GM12872 (cell line): ENCODE data around the gene CCDC158.

Experiments used
- TF ChIP-seq, protein P1 (sequence below): IDR thresholded peaks from 3 replicates; pipeline ENCODE4 v1.5.1; 2011; ENCODE audit warnings: low read depth, mild to moderate bottlenecking, low read length, moderate library complexity; ENCODE audit not compliant: insufficient read depth

CCDC158 gene

DNA sequence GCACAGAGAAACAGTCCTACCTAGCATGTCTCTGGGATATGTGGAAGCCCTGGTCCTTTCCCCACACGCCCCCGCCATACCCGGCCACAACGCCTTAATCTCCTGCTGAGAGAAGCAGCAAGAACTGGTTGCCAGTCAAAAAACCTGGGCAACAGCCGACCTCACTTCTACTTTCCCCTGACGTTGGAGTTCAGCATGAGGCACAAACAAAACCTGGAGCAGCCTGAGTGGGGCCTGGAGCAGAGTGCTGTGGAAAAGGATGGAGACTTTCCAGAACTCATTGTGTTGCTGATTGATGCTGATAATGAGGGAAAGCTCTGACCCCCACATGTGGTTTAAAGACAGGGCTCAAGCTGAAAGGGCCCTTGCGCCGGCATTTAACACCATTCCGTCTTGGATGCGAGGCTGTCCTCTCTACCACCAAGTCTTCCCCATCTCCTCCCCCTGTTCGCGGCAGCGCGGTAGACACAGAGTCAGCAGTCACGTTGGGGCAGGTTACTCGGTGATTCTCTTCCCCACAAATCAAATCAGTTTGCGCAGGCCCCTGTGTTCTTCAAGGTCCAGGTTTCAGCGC lies 666 bp downstream of the CCDC158 start:
- TF ChIP-seq, protein P1, sequence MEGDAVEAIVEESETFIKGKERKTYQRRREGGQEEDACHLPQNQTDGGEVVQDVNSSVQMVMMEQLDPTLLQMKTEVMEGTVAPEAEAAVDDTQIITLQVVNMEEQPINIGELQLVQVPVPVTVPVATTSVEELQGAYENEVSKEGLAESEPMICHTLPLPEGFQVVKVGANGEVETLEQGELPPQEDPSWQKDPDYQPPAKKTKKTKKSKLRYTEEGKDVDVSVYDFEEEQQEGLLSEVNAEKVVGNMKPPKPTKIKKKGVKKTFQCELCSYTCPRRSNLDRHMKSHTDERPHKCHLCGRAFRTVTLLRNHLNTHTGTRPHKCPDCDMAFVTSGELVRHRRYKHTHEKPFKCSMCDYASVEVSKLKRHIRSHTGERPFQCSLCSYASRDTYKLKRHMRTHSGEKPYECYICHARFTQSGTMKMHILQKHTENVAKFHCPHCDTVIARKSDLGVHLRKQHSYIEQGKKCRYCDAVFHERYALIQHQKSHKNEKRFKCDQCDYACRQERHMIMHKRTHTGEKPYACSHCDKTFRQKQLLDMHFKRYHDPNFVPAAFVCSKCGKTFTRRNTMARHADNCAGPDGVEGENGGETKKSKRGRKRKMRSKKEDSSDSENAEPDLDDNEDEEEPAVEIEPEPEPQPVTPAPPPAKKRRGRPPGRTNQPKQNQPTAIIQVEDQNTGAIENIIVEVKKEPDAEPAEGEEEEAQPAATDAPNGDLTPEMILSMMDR, result no peak

DNA sequence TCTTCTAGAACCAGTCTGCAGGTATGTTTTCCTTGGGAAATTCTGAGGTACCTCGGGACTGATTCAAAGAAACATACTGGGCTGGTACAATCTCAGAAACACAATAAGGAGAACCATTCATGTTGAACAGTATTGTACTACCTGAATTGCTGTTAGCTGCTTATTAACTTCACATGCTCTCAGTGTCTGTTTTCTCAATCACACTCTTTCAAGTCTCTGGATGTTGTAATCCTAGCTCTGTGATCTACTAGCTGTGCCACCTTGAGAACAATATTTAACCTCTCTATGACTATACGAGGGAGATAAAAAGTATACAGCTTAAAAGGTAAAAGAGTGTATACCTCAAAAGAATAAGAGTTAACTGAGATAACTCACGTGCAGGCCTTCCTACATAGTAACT lies 10.3 kb downstream of the CCDC158 start:
- TF ChIP-seq, protein P1, result no peak

DNA sequence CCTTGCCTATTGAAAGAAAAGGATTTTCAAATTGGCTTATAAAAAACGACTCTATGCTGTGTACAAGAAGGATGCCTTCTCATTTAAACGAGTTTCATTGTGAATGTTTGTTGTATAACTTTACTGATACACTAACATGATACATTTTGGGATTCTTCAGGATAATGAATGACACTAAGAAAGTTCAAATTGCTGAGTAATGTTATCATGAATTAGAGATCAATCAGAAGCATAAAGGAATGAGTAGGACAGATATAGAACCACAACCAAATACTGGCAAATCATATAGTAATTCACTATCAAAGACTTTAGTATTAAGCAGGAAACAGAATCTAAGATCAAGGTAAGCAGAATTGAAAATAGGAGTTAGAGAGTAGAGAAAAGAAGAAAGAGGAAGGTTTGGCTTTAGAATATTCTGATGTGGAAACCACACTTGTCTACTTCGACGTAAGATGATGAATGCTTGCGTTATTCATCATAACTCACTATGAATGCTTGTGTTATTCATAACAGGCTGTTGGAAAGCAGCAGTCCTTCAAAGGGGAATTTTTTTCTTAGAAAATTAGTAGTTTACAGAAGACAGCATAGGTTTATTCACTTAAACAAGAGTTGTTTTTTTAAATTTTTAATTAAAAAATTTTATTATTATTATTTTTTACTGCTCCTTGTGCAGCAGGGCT lies 13.4 kb downstream of the CCDC158 start:
- TF ChIP-seq, protein P1, result no peak

DNA sequence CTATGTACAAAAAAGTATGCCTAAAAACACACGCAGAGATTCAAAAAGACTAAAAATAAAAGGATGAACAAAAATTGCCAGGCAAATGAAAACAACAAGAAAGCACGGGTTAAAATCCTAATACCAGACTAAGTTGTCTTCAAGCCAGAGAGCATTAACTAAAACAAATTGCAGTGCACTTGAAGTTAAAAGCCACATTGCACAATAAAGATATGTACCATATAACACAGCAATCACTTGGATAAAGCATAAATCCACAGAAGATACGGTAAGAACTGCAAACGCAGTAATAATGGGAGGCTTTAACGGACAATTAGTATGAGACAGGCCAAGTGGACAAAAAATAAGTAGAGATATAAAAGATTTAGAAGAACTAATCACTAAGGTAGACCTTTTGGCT lies 14.9 kb downstream of the CCDC158 start:
- TF ChIP-seq, protein P1, result no peak

DNA sequence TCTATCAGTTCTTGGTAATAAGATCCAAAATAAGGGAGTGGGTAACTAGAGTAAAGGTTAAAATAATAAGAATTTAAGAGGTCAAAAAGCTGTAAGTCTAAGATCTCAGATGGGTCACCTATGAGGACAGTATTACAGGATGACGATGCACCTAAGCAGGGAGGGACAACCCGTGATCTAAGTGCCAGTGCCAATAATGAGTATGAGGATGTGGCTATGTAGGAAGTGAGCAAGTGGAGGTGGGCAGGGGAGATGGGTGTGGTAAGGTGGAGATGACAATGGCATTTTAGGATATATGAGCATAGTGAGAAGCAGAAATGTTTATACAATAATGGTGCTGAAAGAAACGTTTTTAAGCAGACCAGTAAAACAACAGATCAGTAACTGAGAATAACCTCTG lies 19.3 kb downstream of the CCDC158 start:
- TF ChIP-seq, protein P1, result no peak

DNA sequence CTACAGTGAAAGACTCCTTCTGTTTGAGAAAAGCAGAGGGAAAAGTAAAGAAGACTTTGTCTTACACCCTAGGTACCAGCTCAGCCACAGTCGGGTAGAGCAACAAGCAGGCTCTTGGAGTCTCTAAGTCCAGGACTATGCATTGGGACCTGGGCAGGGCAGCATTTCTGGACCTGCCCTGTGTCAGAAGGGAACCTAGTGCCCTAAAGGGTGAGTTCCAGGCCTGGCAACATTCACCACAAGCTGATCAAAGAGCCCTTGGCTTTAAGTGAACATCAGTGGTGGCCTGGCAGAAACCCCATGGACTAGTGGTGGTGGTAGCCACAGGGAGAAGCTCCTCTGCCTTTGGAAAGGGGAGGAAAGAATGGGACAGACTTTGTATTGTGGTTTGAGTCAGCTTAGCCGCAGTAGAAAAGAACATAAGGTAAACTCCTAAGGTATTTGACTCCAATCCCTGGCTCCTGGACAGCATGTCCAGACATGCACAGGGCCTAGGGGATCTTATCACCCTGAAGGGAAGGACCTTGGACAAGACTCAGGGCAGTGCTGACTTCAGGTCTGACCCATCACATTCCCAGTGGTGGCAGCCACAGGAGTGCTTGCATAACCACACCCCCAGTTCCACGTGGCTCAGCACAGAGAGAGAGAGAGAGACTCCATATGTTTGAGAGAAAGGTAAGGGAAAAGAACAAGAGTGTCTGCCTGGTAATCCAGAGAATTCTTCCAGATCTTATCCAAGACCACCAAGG lies 32.6 kb downstream of the CCDC158 start:
- TF ChIP-seq, protein P1, result no peak

DNA sequence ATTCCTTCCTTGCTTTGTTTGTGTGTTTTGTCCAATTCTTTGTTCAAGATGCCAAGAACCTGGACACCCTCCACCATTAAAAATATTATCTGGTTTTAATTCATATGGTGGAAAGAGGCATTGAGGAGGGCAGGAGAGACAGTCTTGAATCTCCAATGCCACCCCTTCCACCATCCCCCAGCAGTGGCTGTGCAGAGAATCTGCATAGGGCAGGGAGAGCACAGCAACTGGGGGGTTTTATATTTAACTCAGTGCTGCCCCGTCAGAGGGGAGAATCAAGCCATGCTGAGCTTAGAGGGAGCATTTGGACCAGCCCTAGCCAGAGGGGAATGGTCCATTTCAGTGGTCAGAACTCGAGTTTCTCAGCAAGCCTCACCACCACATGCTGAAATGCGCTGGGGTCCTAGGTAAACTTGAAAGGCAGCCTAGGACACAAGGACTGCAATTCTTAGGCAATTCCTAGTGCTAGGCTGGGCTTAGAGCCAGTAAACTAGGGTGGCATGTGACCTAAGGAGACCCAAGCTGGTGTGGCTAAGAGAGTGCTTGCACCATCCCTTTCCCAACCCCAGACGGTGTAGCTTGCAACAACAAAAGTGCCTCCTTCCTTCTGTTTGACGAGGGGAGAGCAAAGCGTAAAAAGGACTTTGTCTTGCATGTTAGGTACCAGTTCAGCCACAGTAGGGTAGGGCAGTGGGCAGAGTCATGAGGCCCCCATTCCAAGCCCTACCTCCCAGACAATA lies 34.2 kb downstream of the CCDC158 start:
- TF ChIP-seq, protein P1, result no peak
